22Rv1 (cell line): ENCODE measurements around the gene FAM13C.

Experiments
- CTCF ChIP-seq: fragments of 450-650 bp; IDR thresholded peaks from 2 replicates; pipeline ENCODE4 v1.5.1; 2017; ENCODE audit warnings: mild to moderate bottlenecking
- ZFX ChIP-seq: fragments of 450-650 bp; IDR thresholded peaks from 2 replicates; pipeline ENCODE4 v1.6.1; 2017; ENCODE audit warnings: antibody characterized with exemption, borderline replicate concordance

GRCh38 chr10:59363446-59363958, 1.2 kb upstream of the FAM13C start:
- TF ChIP-seq CTCF (no peak), ZFX (no peak)
